Measurements from ENCODE around the gene TPRG1. TPM values are rescaled to one million over a fixed set of nuclear protein-coding genes. Genes with fewer than 3 reads are reported as not detected.

TPRG1 gene
- total and polyA plus RNA-seq, 8 donors: 0.12 to 4.4 (median 1.2) TPM; not detected in 1

- Histone ChIP-seq H3K4me1 (no peaks in the 10 kb centered on the region), H3K27me3 (no peaks in the 10 kb centered on the region), H3K36me3 (no peaks in the 10 kb centered on the region), H3K27ac (no peak overlapping the region), H3K4me3 (no peak overlapping the region), H3K9me3 (no peaks in the 10 kb centered on the region)
- TF ChIP-seq, protein P1, sequence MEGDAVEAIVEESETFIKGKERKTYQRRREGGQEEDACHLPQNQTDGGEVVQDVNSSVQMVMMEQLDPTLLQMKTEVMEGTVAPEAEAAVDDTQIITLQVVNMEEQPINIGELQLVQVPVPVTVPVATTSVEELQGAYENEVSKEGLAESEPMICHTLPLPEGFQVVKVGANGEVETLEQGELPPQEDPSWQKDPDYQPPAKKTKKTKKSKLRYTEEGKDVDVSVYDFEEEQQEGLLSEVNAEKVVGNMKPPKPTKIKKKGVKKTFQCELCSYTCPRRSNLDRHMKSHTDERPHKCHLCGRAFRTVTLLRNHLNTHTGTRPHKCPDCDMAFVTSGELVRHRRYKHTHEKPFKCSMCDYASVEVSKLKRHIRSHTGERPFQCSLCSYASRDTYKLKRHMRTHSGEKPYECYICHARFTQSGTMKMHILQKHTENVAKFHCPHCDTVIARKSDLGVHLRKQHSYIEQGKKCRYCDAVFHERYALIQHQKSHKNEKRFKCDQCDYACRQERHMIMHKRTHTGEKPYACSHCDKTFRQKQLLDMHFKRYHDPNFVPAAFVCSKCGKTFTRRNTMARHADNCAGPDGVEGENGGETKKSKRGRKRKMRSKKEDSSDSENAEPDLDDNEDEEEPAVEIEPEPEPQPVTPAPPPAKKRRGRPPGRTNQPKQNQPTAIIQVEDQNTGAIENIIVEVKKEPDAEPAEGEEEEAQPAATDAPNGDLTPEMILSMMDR (IDR thresholded peaks at IDR 0.05): no peak
- no peak for FAIRE-seq
- 73 to 83% methylated on average over 3 of the region's 3 CpGs for WGBS, 2 donors
- intact Hi-C loops (cut with DNase I): no loop called here
- ATAC-seq: peak in 1 of 4 donors; percentile 48
- DNase-seq: no peak
Measured at GRCh38 chr3:189277711-189278110, 105.9 kb downstream of the TPRG1 start.

DNA sequence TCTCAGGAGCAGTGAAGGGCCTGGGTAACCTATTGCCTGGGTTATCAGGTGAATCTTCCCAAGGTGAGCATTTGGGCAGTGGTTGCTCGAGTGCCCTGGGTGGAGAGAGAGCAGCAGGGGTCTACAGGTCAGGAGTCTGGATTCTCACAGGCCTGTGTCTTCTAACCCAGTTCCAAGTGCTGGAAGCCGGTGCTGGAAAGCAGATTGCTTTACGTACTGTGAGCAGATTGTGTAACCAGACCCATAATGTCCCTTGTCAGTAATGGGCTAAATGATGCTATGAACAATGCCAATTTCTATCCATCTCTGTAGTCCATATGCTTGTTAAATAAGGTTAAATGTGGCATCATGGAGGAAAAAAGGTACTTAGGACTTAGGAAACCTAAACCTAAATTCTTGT lies 106.5 kb downstream of the TPRG1 start:
- FAIRE-seq: no peak
- intact Hi-C loops (cut with DNase I): no loop called here
- 76 to 82% methylated on average over 3 of the region's 3 CpGs for WGBS, 2 donors

GRCh38 chr3:189282189-189282588 lies 110.4 kb downstream of the TPRG1 start:
- TF ChIP-seq, protein P1 (IDR thresholded peaks at IDR 0.05): no peak
- H3K27ac ChIP-seq: no peak overlapping the region
- intact Hi-C loops (cut with DNase I): no loop called here
- DNase-seq (no peak), FAIRE-seq (no peak), ATAC-seq (no peak)
- no peaks in the 10 kb centered on the region for H3K9me3 ChIP-seq
- no peaks in the 10 kb centered on the region for H3K36me3 ChIP-seq
- WGBS, 2 donors: 47 to 51% methylated on average over 3 of the region's 3 CpGs
- no peaks in the 10 kb centered on the region for H3K4me1 ChIP-seq
- H3K4me3 ChIP-seq: no peak overlapping the region
- H3K27me3 ChIP-seq: no peaks in the 10 kb centered on the region

More for the DNA sequence above, 106.5 kb downstream of the TPRG1 start:
- Histone ChIP-seq H3K36me3 (no peaks in the 10 kb centered on the region), H3K27ac (no peak overlapping the region), H3K4me1 (no peaks in the 10 kb centered on the region), H3K9me3 (no peaks in the 10 kb centered on the region), H3K4me3 (no peak overlapping the region), H3K27me3 (no peaks in the 10 kb centered on the region)
- DNase-seq (no peak), ATAC-seq (no peak)
- TF ChIP-seq, protein P1 (IDR thresholded peaks at IDR 0.05): no peak

GRCh38 chr3:189282741-189283140 lies 111.0 kb downstream of the TPRG1 start:
- H3K4me1 ChIP-seq: no peaks in the 10 kb centered on the region
- no peak for ATAC-seq
- no peaks in the 10 kb centered on the region for H3K27me3 ChIP-seq

GRCh38 chr3:189286188-189286587 lies 114.4 kb downstream of the TPRG1 start:
- no peak overlapping the region for H3K4me3 ChIP-seq
- no peaks in the 10 kb centered on the region for H3K36me3 ChIP-seq
- ATAC-seq (no peak), FAIRE-seq (no peak), DNase-seq (no peak)
- H3K4me1 ChIP-seq: no peaks in the 10 kb centered on the region
- H3K27ac ChIP-seq: no peak overlapping the region
- TF ChIP-seq, protein P1 (IDR thresholded peaks at IDR 0.05): no peak
- H3K27me3 ChIP-seq: no peaks in the 10 kb centered on the region
- no peaks in the 10 kb centered on the region for H3K9me3 ChIP-seq
- intact Hi-C loops (cut with DNase I): no loop called here

More at GRCh38 chr3:189282741-189283140, 111.0 kb downstream of the TPRG1 start:
- H3K36me3 ChIP-seq: no peaks in the 10 kb centered on the region
- intact Hi-C loops (cut with DNase I): no loop called here
- no peaks in the 10 kb centered on the region for H3K9me3 ChIP-seq
- TF ChIP-seq, protein P1 (IDR thresholded peaks at IDR 0.05): no peak
- WGBS, 2 donors: 65 to 66% methylated on average over 3 of the region's 3 CpGs
- no peak overlapping the region for H3K27ac ChIP-seq
- H3K4me3 ChIP-seq: no peak overlapping the region
- DNase-seq (no peak), FAIRE-seq (no peak)

Data from pancreas (tissue), 10 donors.